HEK293T (cell line): ENCODE measurements around the gene UNG.

ENCODE experiments used
- ARNT ChIP-seq: fragments of 450-650 bp; IDR thresholded peaks from 2 replicates; pipeline ENCODE4 v1.6.1; 2017; ENCODE audit warnings: mild to moderate bottlenecking
- FOXK2 ChIP-seq: fragments of 450-650 bp; IDR thresholded peaks from 2 replicates; pipeline ENCODE4 v1.6.1; 2016; ENCODE audit warnings: mild to moderate bottlenecking
- FOXM1 ChIP-seq: fragments of 450-650 bp; IDR thresholded peaks from 2 replicates; pipeline ENCODE4 v1.6.1; 2017; ENCODE audit warnings: mild to moderate bottlenecking, borderline replicate concordance
- NFRKB ChIP-seq: fragments of 450-650 bp; IDR thresholded peaks from 2 replicates; pipeline ENCODE4 v1.6.1; 2016; ENCODE audit warnings: mild to moderate bottlenecking, moderate library complexity
- SP1 ChIP-seq: fragments of 450-650 bp; IDR thresholded peaks from 2 replicates; pipeline ENCODE4 v1.6.1; 2017
- SUZ12 ChIP-seq: fragments of 450-650 bp; IDR thresholded peaks from 2 replicates; pipeline ENCODE4 v1.6.1; 2016; ENCODE audit warnings: mild to moderate bottlenecking

DNA sequence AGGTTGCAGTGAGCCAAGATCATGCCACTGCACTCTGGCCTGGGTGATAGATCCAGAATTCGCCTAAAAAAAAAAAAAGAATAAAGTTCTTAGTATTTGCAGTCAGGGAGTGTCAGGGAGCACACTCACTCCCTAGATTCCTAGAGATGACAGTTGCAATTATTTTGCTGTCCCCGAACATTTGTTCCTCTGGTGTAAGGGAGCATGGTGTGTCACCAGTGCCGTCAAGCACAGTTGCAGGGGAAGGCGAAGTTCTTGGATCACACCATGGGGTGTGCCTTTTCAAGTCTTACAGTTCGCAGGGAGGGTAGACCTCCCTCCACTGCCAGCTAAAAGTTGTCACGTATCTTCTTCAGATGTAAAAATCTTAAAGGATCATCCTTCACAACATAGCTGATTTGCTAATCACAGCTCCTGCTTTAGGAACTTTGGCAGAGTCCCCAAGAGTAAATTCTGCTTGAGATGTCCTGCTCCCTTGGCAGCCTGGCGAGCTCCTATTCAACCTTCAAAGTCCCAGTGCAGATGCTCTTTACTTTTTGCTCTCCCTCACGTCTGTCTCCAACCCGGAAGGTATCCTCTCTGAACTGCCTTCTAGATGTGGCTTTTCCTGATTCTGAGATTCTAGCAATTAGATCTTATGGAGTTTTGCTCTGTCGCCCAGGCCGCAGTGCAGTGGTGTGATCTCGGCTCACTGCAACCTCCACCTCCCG is 30.3 kb downstream of the UNG start:
- no peak for TF ChIP-seq FOXM1
- TF ChIP-seq NFRKB, result no peak
- TF ChIP-seq SP1, result no peak
- TF ChIP-seq FOXK2, result no peak
- no peak for TF ChIP-seq ARNT
- no peak for TF ChIP-seq SUZ12
